Kidney epithelial cell (primary cell): ENCODE measurements around the gene MAPT. TPM values are rescaled to one million over a fixed set of nuclear protein-coding genes. Genes with fewer than 3 reads are reported as not detected.

ENCODE experiments used
- DNase-seq: peaks from one replicate; pipeline ENCODE4 v3.0.0-alpha.2; 2010; ENCODE audit warnings: low read depth
- H3K27me3 ChIP-seq: 2 replicates; pipeline ENCODE4 v1.6.0; 2011; ENCODE audit warnings: low read length; ENCODE audit not compliant: control insufficient read depth, insufficient read depth
- H3K36me3 ChIP-seq: 2 replicates; pipeline ENCODE4 v1.5.1; 2011; ENCODE audit warnings: low read length; ENCODE audit not compliant: control insufficient read depth, insufficient read depth
- H3K4me3 ChIP-seq: 2 replicates; pipeline ENCODE4 v1.5.1; 2011; ENCODE audit warnings: low read depth, mild to moderate bottlenecking, control low read depth, low read length
- CTCF ChIP-seq: IDR thresholded peaks from 2 replicates; pipeline ENCODE4 v1.5.1; 2011; ENCODE audit warnings: mild to moderate bottlenecking, moderate library complexity, low read length, control low read depth, inconsistent platforms; ENCODE audit not compliant: insufficient read depth, poor library complexity, severe bottlenecking
- total RNA-seq: library from RNA; depleted of rRNA; stranded (reverse); fragments of >200 nt; gene quantifications from 2 replicates; pipeline ENCODE4 v1.2.3, GENCODE V29; 2015

Gene MAPT
- total RNA-seq, 1 donor from 2014 or later = 0.25 TPM

- H3K4me3 ChIP-seq = no peak overlapping the region
- DNase-seq = no peak
- H3K36me3 ChIP-seq = peaks cover 2% of the 10 kb centered on the region
- H3K27me3 ChIP-seq = no peaks in the 10 kb centered on the region
- no peak for TF ChIP-seq CTCF
Measured at GRCh38 chr17:46031920-46032319, 137.6 kb downstream of the MAPT start.

GRCh38 chr17:46032909-46033308, 138.6 kb downstream of the MAPT start:
- H3K36me3 ChIP-seq = peaks cover 2% of the 10 kb centered on the region
- DNase-seq = no peak

GRCh38 chr17:46033392-46033791, 139.0 kb downstream of the MAPT start:
- no peak for TF ChIP-seq CTCF
- no peaks in the 10 kb centered on the region for H3K27me3 ChIP-seq
- no peak overlapping the region for H3K4me3 ChIP-seq
- H3K36me3 ChIP-seq = peaks cover 2% of the 10 kb centered on the region
- DNase-seq = no peak

More at GRCh38 chr17:46032909-46033308, 138.6 kb downstream of the MAPT start:
- no peak overlapping the region for H3K4me3 ChIP-seq
- H3K27me3 ChIP-seq = no peaks in the 10 kb centered on the region
- TF ChIP-seq CTCF = no peak

- no peak for TF ChIP-seq CTCF
- Histone ChIP-seq H3K4me3 (no peak overlapping the region), H3K36me3 (peaks cover 2% of the 10 kb centered on the region), H3K27me3 (no peaks in the 10 kb centered on the region)
- no peak for DNase-seq
Measured at GRCh38 chr17:46035112-46035818, 140.9 kb downstream of the MAPT start.

GRCh38 chr17:46036491-46036890, 142.1 kb downstream of the MAPT start:
- H3K4me3 ChIP-seq = no peak overlapping the region
- no peaks in the 10 kb centered on the region for H3K27me3 ChIP-seq
- H3K36me3 ChIP-seq = no peaks in the 10 kb centered on the region
- TF ChIP-seq CTCF = no peak
- DNase-seq = no peak

DNA sequence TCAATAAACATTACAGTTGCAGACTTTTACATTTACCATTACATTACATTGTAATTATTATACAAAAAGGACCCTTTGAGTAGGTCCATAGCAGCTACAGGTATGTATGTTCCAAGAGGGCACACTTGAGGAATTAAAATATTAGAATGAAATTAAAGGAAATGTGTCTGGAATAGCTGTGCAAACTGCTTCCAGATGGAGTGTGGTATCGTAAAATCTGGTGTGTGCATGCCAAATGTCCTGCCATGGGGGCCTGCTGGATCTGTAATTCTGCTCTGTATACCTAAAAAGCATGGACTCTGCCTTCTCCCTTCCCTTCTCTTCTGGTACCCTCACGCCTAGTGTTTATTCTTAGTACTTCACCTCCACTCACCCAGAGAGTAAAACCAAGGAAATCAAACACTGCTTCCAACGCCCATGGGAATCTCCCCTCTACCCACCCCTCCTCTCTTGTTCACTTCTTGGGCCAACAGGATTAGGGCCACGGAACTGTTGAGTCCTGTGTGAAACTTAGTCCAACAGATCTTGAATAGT, 143.4 kb downstream of the MAPT start:
- TF ChIP-seq CTCF = no peak
- Histone ChIP-seq H3K4me3 (no peak overlapping the region), H3K27me3 (no peaks in the 10 kb centered on the region), H3K36me3 (no peaks in the 10 kb centered on the region)
- no peak for DNase-seq
